Gastroesophageal sphincter (tissue), 3 donors: Measurements from ENCODE around the gene PCK2.

Experiments
- EP300 ChIP-seq: sonication (generic); formaldehyde crosslinking; IDR thresholded peaks from one replicate; pipeline ENCODE4 v1.6.1; 2017; ENCODE audit warnings: antibody characterized with exemption, mild to moderate bottlenecking
- POLR2A ChIP-seq, 2 donors: fragments of 450-650 bp; IDR thresholded peaks; one replicate each; pipeline ENCODE4 v1.6.1; 2017; ENCODE audit warnings: antibody characterized with exemption in 2 of 2, mild to moderate bottlenecking in 2 of 2, moderate library complexity in 1 of 2
- TF ChIP-seq, protein P1 (sequence below), 4 experiments: fragments of 200-600 bp in 2 of 4; fragments of 450-650 bp in 2 of 4; sonication (generic) in 1 of 4; IDR thresholded peaks; one replicate each; pipeline ENCODE4 v1.5.1; 2017 to 2019; ENCODE audit warnings: antibody characterized with exemption in 4 of 4, mild to moderate bottlenecking in 2 of 4, moderate library complexity in 2 of 4

DNA sequence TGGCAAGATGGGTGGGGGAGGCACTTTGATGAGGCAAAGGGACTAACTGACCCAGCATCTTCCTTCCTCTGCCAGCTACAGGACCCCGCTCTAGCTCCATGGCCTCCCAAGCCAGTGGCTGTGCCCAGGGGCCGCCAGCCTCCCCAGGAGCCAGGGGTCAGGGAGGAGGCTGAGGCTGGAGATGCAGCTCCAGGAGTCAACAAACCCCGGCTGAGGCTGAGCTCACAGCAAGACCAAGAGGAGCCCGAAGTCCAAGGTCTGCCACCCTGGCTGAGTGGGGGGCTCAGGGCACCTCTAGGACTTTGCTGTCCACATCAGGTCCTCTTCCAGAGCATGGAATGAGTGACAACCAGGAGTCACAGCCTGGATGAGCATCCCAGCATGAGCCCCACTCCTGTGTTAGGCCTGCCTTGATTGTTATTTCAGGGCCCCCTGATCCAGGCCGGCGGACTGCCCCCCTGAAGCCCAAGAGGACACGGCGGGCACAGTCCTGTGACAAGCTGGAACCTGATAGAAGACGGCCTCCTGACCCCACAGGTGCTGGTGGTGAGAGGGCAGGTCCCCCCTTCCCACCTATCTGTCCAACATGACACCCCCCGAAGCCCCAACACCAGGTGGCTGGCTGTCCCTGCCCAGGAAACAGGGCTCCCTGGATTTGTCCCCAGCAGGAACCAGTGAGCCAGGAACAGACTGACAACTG lies 25.2 kb upstream of the PCK2 start:
- TF ChIP-seq, protein P1, sequence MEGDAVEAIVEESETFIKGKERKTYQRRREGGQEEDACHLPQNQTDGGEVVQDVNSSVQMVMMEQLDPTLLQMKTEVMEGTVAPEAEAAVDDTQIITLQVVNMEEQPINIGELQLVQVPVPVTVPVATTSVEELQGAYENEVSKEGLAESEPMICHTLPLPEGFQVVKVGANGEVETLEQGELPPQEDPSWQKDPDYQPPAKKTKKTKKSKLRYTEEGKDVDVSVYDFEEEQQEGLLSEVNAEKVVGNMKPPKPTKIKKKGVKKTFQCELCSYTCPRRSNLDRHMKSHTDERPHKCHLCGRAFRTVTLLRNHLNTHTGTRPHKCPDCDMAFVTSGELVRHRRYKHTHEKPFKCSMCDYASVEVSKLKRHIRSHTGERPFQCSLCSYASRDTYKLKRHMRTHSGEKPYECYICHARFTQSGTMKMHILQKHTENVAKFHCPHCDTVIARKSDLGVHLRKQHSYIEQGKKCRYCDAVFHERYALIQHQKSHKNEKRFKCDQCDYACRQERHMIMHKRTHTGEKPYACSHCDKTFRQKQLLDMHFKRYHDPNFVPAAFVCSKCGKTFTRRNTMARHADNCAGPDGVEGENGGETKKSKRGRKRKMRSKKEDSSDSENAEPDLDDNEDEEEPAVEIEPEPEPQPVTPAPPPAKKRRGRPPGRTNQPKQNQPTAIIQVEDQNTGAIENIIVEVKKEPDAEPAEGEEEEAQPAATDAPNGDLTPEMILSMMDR (IDR thresholded peaks at IDR 0.05) = no peak
- TF ChIP-seq EP300 (no peak), POLR2A (IDR thresholded peaks at IDR 0.05) (no peak)
